ENCODE results near the gene DOCK4.
A peak's percentile ranks its signal among the peaks of the same experiment; 100 is the strongest.

Gene DOCK4

GRCh38 chr7:112220877-112221434, 14.8 kb upstream of the DOCK4 start:
- no peak for DNase-seq (ENCODE audit: low read depth)

GRCh38 chr7:112215787-112216186, 9.6 kb upstream of the DOCK4 start:
- DNase-seq (ENCODE audit: low read depth), result no peak

GRCh38 chr7:112214883-112215282, 8.7 kb upstream of the DOCK4 start:
- DNase-seq (ENCODE audit: low read depth), result no peak

- DNase-seq (ENCODE audit: low read depth), result no peak
These were observed 8.1 kb upstream of the DOCK4 start for GRCh38 chr7:112214268-112214667.

- DNase-seq (ENCODE audit: low read depth), result no peak
These were observed 7.5 kb upstream of the DOCK4 start for GRCh38 chr7:112213735-112214134.

GRCh38 chr7:112212571-112212970, 6.4 kb upstream of the DOCK4 start:
- DNase-seq (ENCODE audit: low read depth), result no peak

GRCh38 chr7:112211348-112211907, 5.2 kb upstream of the DOCK4 start:
- DNase-seq (ENCODE audit: low read depth), result no peak

GRCh38 chr7:112207765-112208164, 1.6 kb upstream of the DOCK4 start:
- DNase-seq (ENCODE audit: low read depth), result no peak

- no peak for DNase-seq (ENCODE audit: low read depth)
These were observed 893 bp upstream of the DOCK4 start for GRCh38 chr7:112206991-112207592.

- peak; percentile 6 for DNase-seq (ENCODE audit: low read depth)
These were observed 609 bp downstream of the DOCK4 start for GRCh38 chr7:112205343-112206237.

GRCh38 chr7:112204499-112205342, 1.5 kb downstream of the DOCK4 start:
- DNase-seq (ENCODE audit: low read depth), result no peak

GRCh38 chr7:112203365-112203739, 2.8 kb downstream of the DOCK4 start:
- no peak for DNase-seq (ENCODE audit: low read depth)

GRCh38 chr7:112202816-112203215, 3.4 kb downstream of the DOCK4 start:
- no peak for DNase-seq (ENCODE audit: low read depth)

- no peak for DNase-seq (ENCODE audit: low read depth)
These were observed 4.4 kb downstream of the DOCK4 start for GRCh38 chr7:112201839-112202238.

- no peak for DNase-seq (ENCODE audit: low read depth)
These were observed 4.8 kb downstream of the DOCK4 start for GRCh38 chr7:112201411-112201810.

GRCh38 chr7:112199672-112200071, 6.5 kb downstream of the DOCK4 start:
- DNase-seq (ENCODE audit: low read depth), result no peak

GRCh38 chr7:112199035-112199655, 7.1 kb downstream of the DOCK4 start:
- DNase-seq (ENCODE audit: low read depth), result no peak

- DNase-seq (ENCODE audit: low read depth), result no peak
These were observed 8.9 kb downstream of the DOCK4 start for GRCh38 chr7:112197322-112197721.

- DNase-seq (ENCODE audit: low read depth), result no peak
These were observed 10.5 kb downstream of the DOCK4 start for GRCh38 chr7:112195717-112196116.

- no peak for DNase-seq (ENCODE audit: low read depth)
These were observed 12.2 kb downstream of the DOCK4 start for GRCh38 chr7:112193915-112194502.
